SK-N-MC (cell line): ENCODE results near the gene DMBX1.
A peak's percentile ranks its signal among the peaks of the same experiment; 100 is the strongest.

Experiments used
- DNase-seq: peaks from one replicate; pipeline ENCODE4 v3.0.0-alpha.2; 2011; ENCODE audit warnings: low read depth, low spot score
- H3K27ac ChIP-seq: fragments of 200-600 bp; sonication (generic); 2 replicates; pipeline ENCODE4 v1.5.1; 2016; ENCODE audit warnings: mixed run types
- H3K36me3 ChIP-seq: fragments of 200-600 bp; sonication (generic); 2 replicates; pipeline ENCODE4 v1.6.1; 2017; ENCODE audit warnings: antibody characterized with exemption, low read length, mixed read lengths; ENCODE audit not compliant: insufficient read depth
- H3K4me3 ChIP-seq: fragments of 200-600 bp; sonication (generic); 2 replicates; pipeline ENCODE4 v1.5.1; 2016
- H3K9ac ChIP-seq: fragments of 200-600 bp; sonication (generic); 2 replicates; pipeline ENCODE4 v1.8.0; 2017; ENCODE audit warnings: mixed run types, mixed read lengths; ENCODE audit not compliant: insufficient read length
- H3K9me3 ChIP-seq: fragments of 200-600 bp; sonication (generic); 2 replicates; pipeline ENCODE4 v1.6.1; 2017; ENCODE audit warnings: low read depth, mild to moderate bottlenecking, antibody characterized with exemption, low read length, moderate library complexity, mixed read lengths
- EZH2 ChIP-seq: fragments of 200-600 bp; sonication (generic); IDR thresholded peaks from one replicate; pipeline ENCODE4 v1.6.1; 2017; ENCODE audit warnings: antibody characterized with exemption
- FOXP2 ChIP-seq: optimal IDR thresholded peaks from 2 replicates; pipeline ENCODE3; 2011; ENCODE audit warnings: mild to moderate bottlenecking, moderate library complexity; ENCODE audit not compliant: insufficient read depth; ENCODE audit errors: extremely low read length, control extremely low read depth
- POLR2AphosphoS5 ChIP-seq: IDR thresholded peaks from 2 replicates; pipeline ENCODE4 v1.6.1; 2012; ENCODE audit warnings: mild to moderate bottlenecking, low read depth, low read length, borderline replicate concordance

Gene DMBX1

DNA sequence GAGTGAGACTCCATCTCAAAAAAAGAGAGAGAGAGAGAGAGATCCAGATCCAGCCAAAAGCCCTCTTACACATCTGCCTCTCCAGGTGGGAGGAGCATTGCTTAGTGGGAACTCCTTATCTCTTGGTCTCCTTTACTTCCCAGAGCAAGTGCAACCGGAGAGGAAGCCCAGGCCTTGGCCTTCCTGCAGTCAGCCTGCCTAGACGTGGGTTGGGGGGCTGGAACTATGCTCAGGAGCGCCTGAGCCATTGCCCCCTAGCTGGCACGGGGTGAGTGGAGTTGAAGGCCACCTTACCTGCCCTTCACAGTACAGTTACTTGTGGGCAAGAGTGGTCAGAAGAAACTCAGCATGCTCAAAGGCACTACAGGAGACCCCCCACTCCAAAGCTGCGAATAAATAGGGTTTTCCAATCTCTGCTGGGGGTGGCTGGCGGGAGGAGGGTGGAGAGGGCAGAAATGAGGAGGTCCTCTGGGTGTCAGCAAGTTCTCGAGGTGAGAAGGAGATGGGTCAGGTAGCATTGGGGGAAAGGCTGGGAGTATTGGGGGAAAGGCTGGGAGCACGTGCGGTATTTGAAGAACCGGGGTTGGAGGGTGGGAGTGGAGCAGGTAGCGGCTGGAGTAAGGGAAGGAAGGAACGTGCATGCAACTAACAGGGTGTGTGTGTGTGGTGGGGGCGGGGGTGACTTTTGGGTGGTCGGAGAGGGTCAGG, 4.7 kb upstream of the DMBX1 start:
- no peak overlapping the region for H3K4me3 ChIP-seq
- DNase-seq, result no peak

DNA sequence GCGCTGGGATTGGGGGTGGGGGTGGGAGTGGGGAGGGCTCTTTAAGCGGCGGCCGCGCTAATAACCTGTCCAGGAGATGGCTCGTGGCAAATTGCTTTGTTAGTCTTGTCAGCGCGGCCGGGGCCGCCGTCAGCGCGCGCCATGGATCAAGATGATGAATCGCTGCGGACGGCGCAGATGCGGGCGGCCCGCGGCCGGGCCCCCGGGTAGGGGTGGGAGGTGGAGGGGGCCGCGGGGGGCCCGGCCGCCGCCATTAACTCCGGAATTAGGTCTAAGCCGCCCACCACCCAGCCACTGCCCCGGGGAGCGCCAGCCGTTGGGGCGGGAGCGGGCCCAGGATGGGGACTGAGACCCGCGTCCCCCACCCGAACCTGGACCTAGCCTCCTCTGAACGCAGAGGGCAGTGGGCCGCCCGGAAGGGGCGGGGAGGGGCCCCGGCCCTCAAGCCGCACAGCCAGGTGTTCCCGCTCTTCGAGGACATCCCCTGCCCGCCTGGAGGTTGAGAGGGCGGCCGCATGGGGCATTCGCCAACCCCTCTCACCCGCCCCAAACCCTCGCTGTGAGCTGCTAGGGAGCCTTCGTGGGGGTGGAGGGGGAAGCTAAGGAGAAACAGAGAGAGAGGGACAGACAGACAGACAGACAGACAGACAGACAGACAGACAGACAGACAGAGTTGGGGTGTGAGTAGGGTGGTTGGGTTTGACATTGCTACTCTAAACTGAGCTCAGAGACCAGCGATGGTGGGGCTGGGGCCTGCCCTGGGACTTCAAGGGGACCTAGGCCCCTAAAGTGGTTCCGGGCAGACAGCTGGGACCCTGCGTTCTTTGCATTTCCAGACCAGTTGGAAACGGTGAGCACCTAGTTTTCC, 3.8 kb upstream of the DMBX1 start:
- Histone ChIP-seq H3K36me3 (no peaks in the 10 kb centered on the region), H3K9ac (no peak overlapping the region), H3K9me3 (no peaks in the 10 kb centered on the region), H3K4me3 (no peak overlapping the region), H3K27ac (no peak overlapping the region)
- DNase-seq, result no peak
- no peak for TF ChIP-seq EZH2
- no peak for TF ChIP-seq FOXP2
- TF ChIP-seq POLR2AphosphoS5, result no peak

More for the DNA sequence above, 4.7 kb upstream of the DMBX1 start:
- TF ChIP-seq POLR2AphosphoS5, result no peak
- TF ChIP-seq EZH2, result no peak
- no peak for TF ChIP-seq FOXP2
- no peaks in the 10 kb centered on the region for H3K9me3 ChIP-seq
- no peak overlapping the region for H3K9ac ChIP-seq
- H3K27ac ChIP-seq, result no peak overlapping the region
- H3K36me3 ChIP-seq, result no peaks in the 10 kb centered on the region

DNA sequence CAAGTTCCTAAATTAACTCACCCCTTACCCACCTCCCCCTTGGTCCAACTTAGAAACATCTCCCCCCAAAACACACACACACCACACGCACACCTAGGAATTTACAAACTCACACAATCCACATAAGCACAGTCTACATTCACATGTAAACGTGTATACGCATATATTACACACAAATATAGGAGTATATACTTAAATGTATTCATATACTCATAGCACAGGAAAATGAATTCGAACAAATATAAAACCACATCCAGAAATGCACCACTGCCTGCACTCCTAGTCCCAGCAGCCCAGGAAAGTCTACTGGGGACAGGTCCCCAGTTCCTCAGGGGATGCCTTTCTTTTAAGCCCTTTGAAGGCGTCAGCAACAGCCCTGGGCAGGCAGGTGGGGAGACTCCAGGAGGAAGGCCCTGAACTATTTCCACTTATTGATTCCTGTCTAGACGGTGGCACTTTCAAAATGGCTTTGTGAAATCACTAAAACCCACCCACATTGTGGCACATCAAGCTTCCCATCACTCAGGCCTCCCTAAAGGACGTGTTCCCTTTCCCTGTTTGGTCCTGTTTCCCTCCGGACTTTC, 3.1 kb upstream of the DMBX1 start:
- Histone ChIP-seq H3K9ac (no peak overlapping the region), H3K9me3 (no peaks in the 10 kb centered on the region), H3K27ac (no peak overlapping the region), H3K4me3 (no peak overlapping the region), H3K36me3 (no peaks in the 10 kb centered on the region)
- DNase-seq, result no peak
- TF ChIP-seq FOXP2 (no peak), POLR2AphosphoS5 (no peak), EZH2 (no peak)

DNA sequence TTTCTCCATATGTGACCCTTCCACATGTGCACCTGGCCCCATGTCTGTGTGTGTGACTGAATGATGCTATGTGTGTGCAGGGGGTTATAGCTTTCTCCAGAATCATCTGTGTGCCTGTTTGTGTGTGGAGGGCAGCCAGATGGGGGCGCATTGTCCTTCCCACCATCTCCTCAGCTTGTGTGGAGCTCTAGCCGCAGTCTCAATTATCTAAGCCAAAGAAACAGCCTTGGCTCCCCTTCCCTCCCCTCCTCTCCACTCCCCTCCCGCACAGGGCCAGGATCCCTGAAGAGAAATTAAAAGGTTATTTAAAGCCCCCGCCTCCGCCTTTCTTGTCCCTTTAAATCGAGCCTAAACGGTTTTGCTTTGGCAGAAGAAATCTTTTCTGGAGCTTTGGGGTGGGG, 1.8 kb upstream of the DMBX1 start:
- TF ChIP-seq FOXP2, result no peak
- no peak for TF ChIP-seq EZH2
- TF ChIP-seq POLR2AphosphoS5, result no peak
- no peak overlapping the region for H3K9ac ChIP-seq
- no peak overlapping the region for H3K27ac ChIP-seq
- H3K9me3 ChIP-seq, result no peaks in the 10 kb centered on the region
- no peak overlapping the region for H3K4me3 ChIP-seq
- DNase-seq, result no peak
- no peaks in the 10 kb centered on the region for H3K36me3 ChIP-seq

DNA sequence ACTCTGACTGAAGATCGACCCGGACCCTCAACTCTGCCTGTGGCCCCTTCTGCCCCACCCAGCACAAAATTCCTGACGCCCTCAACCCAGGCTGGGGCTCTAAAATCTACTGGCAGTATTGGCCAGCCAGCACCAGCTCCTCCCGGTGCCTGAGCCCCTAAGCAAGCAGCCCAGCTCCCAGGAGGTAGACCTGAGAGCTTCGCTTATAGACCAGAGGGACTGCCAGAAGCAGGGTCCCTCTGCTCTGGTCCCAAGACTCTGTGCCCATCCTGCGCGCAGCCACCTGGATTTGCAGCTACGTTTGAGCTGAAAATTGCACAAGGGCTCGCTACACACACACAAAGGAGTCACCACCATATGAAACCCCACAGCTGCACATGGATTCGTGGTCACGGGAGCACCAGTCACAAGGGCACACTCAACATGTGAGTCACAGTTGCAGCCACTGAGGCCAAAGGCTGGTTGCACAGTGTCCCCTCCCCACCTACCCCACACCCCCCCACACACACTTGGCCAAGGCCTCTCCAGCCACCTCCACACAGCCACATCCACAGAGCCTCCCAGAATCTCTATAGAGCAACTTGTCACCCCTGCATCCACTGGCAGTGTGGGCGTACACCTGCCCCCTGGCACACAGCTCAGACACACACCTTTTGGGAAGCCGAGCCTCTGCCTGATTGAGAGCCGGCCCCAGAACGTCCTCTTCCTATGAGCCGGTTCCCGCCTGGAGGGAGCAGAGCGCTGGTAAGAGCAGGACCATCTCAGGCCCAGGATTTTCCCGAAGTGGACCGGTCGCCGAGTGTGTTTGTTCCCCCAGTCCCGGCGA, 1.1 kb upstream of the DMBX1 start:
- Histone ChIP-seq H3K27ac (no peak overlapping the region), H3K9ac (no peak overlapping the region), H3K36me3 (no peaks in the 10 kb centered on the region), H3K9me3 (no peaks in the 10 kb centered on the region), H3K4me3 (no peak overlapping the region)
- DNase-seq, result no peak
- TF ChIP-seq POLR2AphosphoS5 (no peak), EZH2 (no peak), FOXP2 (no peak)

DNA sequence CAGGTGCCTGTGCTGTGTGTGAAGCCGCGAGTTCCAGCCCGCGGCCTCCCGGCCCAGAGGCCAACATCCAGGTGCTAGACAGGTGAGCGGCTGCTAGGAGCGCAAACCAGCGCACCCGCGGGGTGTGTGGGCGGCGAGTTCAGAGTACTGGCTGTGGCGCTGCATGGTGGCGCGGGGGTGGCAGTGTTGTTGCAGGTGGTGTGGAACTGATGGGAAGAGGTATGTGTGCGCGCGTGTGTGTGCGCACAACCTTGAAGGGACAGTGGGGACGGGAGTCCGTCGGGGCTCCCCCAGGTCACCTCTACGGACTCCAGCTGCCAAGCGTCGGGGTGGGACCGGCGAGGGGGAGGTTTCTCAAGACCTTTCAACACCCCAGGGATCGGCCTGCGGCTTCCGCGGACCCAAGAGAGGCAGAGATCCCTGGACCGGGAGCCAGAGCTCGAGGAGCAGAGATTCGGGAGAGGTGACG, 433 bp upstream of the DMBX1 start:
- H3K9me3 ChIP-seq, result no peaks in the 10 kb centered on the region
- no peaks in the 10 kb centered on the region for H3K36me3 ChIP-seq
- H3K4me3 ChIP-seq, result peak overlapping the region; percentile 74
- no peak for TF ChIP-seq POLR2AphosphoS5
- no peak for TF ChIP-seq EZH2
- TF ChIP-seq FOXP2, result no peak
- DNase-seq, result no peak
- no peak overlapping the region for H3K27ac ChIP-seq
- no peak overlapping the region for H3K9ac ChIP-seq

DNA sequence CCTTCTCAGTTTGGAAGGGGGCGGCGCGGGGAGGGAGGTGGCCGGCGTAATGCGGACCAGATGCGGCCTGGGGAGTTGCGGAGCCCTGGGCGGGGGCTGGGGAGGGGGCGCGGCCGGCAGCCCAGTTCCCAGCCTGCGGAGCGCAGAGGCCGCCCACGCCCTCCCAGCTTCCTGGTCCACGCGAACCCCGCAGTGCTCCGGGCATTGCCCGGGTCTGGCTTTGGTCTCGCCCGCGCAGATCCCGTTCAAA, 695 bp downstream of the DMBX1 start:
- Histone ChIP-seq H3K27ac (no peak overlapping the region), H3K9ac (no peak overlapping the region), H3K9me3 (no peaks in the 10 kb centered on the region), H3K36me3 (no peaks in the 10 kb centered on the region), H3K4me3 (peak overlapping the region; percentile 74)
- no peak for DNase-seq
- no peak for TF ChIP-seq EZH2
